ENCODE results near the gene MCEMP1.

Gene MCEMP1

GRCh38 chr19:7635670-7636069 is 41.2 kb upstream of the MCEMP1 start:
- Histone ChIP-seq H3K27me3 (no peaks in the 10 kb centered on the region), H3K4me3 (no peak overlapping the region), H3K4me1 (peaks cover 35 to 66% (median 51%) of the 10 kb centered on the region in 10 experiments), H3K9me3 (replicated peaks in 1 of 11) (no peaks in the 10 kb centered on the region), H3K27ac (peak overlapping the region in 2 of 11 experiments; percentile 17 to 79; a peak in 1 of 22 replicates), H4K20me1 (peaks cover 0 to 29% (median 11%) of the 10 kb centered on the region in 11 experiments; a peak in 11 of 22 replicates), H3K9ac (peak overlapping the region in 2 of 11 experiments; percentile 15 to 49; a peak in 1 of 22 replicates), H3K36me3 (peaks cover 11 to 40% (median 23%) of the 10 kb centered on the region in 11 experiments; a peak in 20 of 22 replicates), H3K4me2 (peak overlapping the region; percentile 81 to 96 (median 85))
- no peak for TF ChIP-seq Cebpa-rat (IDR thresholded peaks at IDR 0.05)

- H3K4me3 ChIP-seq: peak overlapping the region; percentile 71 to 97 (median 80)
- TF ChIP-seq Cebpa-rat (IDR thresholded peaks at IDR 0.05): no peak
- peak overlapping the region; percentile 83 to 94 (median 90); a peak in 17 of 22 replicates for H3K9ac ChIP-seq
Observed at GRCh38 chr19:7636317-7636690, 40.6 kb upstream of the MCEMP1 start.

GRCh38 chr19:7636691-7637373 is 40.1 kb upstream of the MCEMP1 start, which contains the start of gene STXBP2:
Gene STXBP2, plus strand, starts transcription at chr19:7637110. Its CDS starts 40 bp downstream, at chr19:7637150.
- peak within 1 kb of the TSS; percentile 75 to 91 (median 88) for H3K27ac ChIP-seq
- no peak for TF ChIP-seq Cebpa-rat (IDR thresholded peaks at IDR 0.05)
- peak within 1 kb of the TSS; percentile 71 to 97 (median 80) for H3K4me3 ChIP-seq
- H3K36me3 ChIP-seq: peaks cover 8 to 46% (median 24%) of the 10 kb centered on the region in 11 experiments; a peak in 20 of 22 replicates
- H4K20me1 ChIP-seq: peaks cover 0 to 36% (median 11%) of the 10 kb centered on the region in 11 experiments; a peak in 11 of 22 replicates
- peak within 1 kb of the TSS; percentile 83 to 94 (median 90) for H3K9ac ChIP-seq
- H3K4me2 ChIP-seq: peak within 1 kb of the TSS; percentile 81 to 98 (median 90)
- no peaks in the 10 kb centered on the region for H3K9me3 ChIP-seq (replicated peaks in 1 of 11)
- no peaks in the 10 kb centered on the region for H3K27me3 ChIP-seq
- H3K4me1 ChIP-seq: peaks cover 31 to 56% (median 44%) of the 10 kb centered on the region in 10 experiments

More at GRCh38 chr19:7636317-7636690, 40.6 kb upstream of the MCEMP1 start:
- no peaks in the 10 kb centered on the region for H3K9me3 ChIP-seq (replicated peaks in 1 of 11)
- H4K20me1 ChIP-seq: peaks cover 0 to 33% (median 11%) of the 10 kb centered on the region in 11 experiments; a peak in 11 of 22 replicates
- peaks cover 31 to 61% (median 46%) of the 10 kb centered on the region in 10 experiments for H3K4me1 ChIP-seq
- H3K36me3 ChIP-seq: peaks cover 11 to 46% (median 25%) of the 10 kb centered on the region in 11 experiments; a peak in 20 of 22 replicates
- peak overlapping the region; percentile 81 to 96 (median 85) for H3K4me2 ChIP-seq
- peak overlapping the region in 10 of 11 experiments; percentile 78 to 91 (median 88); a peak in 19 of 22 replicates for H3K27ac ChIP-seq
- H3K27me3 ChIP-seq: no peaks in the 10 kb centered on the region

- Histone ChIP-seq H3K27ac (peak overlapping the region; percentile 75 to 91 (median 88)), H3K9ac (peak overlapping the region; percentile 83 to 94 (median 90))
Observed at GRCh38 chr19:7637374-7638256, 39.3 kb upstream of the MCEMP1 start.

GRCh38 chr19:7638802-7639465 is 38.0 kb upstream of the MCEMP1 start:
- Histone ChIP-seq H3K9me3 (replicated peaks in 1 of 11) (peaks cover 0 to 7% (median 0%) of the 10 kb centered on the region in 11 experiments; a peak in 3 of 22 replicates), H3K36me3 (peaks cover 0 to 52% (median 25%) of the 10 kb centered on the region in 11 experiments; a peak in 15 of 22 replicates), H3K27ac (no peak overlapping the region), H3K9ac (peak overlapping the region in 2 of 11 experiments; percentile 11 to 94; a peak in 1 of 22 replicates), H3K27me3 (no peaks in the 10 kb centered on the region), H3K4me3 (peak overlapping the region in 1 of 10 experiments; percentile 83; a peak in 1 of 20 replicates), H4K20me1 (peaks cover 0 to 31% (median 6%) of the 10 kb centered on the region in 11 experiments; a peak in 12 of 22 replicates), H3K4me1 (peaks cover 31 to 51% (median 43%) of the 10 kb centered on the region in 10 experiments), H3K4me2 (peak overlapping the region in 7 of 11 experiments; percentile 84 to 98 (median 93); a peak in 8 of 22 replicates)
- no peak for TF ChIP-seq Cebpa-rat (IDR thresholded peaks at IDR 0.05)

More at GRCh38 chr19:7637374-7638256, 39.3 kb upstream of the MCEMP1 start:
- Histone ChIP-seq H3K27me3 (no peaks in the 10 kb centered on the region), H4K20me1 (peaks cover 0 to 31% (median 6%) of the 10 kb centered on the region in 11 experiments; a peak in 12 of 22 replicates), H3K4me2 (peak overlapping the region; percentile 81 to 98 (median 90)), H3K9me3 (replicated peaks in 1 of 11) (no peaks in the 10 kb centered on the region), H3K4me1 (peaks cover 31 to 54% (median 44%) of the 10 kb centered on the region in 10 experiments), H3K36me3 (peaks cover 0 to 46% (median 23%) of the 10 kb centered on the region in 11 experiments; a peak in 16 of 22 replicates), H3K4me3 (peak overlapping the region; percentile 71 to 97 (median 80))
- TF ChIP-seq Cebpa-rat (IDR thresholded peaks at IDR 0.05): no peak

GRCh38 chr19:7639863-7640348 is 37.0 kb upstream of the MCEMP1 start:
- no peak overlapping the region for H3K27ac ChIP-seq
- peaks cover 28 to 57% (median 43%) of the 10 kb centered on the region in 10 experiments for H3K4me1 ChIP-seq

GRCh38 chr19:7640803-7641202 is 36.1 kb upstream of the MCEMP1 start:
- H3K27me3 ChIP-seq: no peaks in the 10 kb centered on the region
- H3K36me3 ChIP-seq: peaks cover 10 to 71% (median 40%) of the 10 kb centered on the region in 11 experiments; a peak in 18 of 22 replicates
- H3K4me3 ChIP-seq: no peak overlapping the region
- H3K27ac ChIP-seq: no peak overlapping the region
- peaks cover 0 to 14% (median 0%) of the 10 kb centered on the region in 11 experiments; a peak in 3 of 22 replicates for H3K9me3 ChIP-seq (replicated peaks in 1 of 11)
- H3K4me1 ChIP-seq: peaks cover 23 to 57% (median 42%) of the 10 kb centered on the region in 10 experiments
- H3K4me2 ChIP-seq: no peak overlapping the region
- TF ChIP-seq Cebpa-rat (IDR thresholded peaks at IDR 0.05): no peak
- no peak overlapping the region for H3K9ac ChIP-seq
- peaks cover 0 to 31% (median 6%) of the 10 kb centered on the region in 11 experiments; a peak in 12 of 22 replicates for H4K20me1 ChIP-seq

More at GRCh38 chr19:7639863-7640348, 37.0 kb upstream of the MCEMP1 start:
- Histone ChIP-seq H3K9me3 (replicated peaks in 1 of 11) (peaks cover 0 to 14% (median 0%) of the 10 kb centered on the region in 11 experiments; a peak in 3 of 22 replicates), H3K27me3 (no peaks in the 10 kb centered on the region), H4K20me1 (peaks cover 0 to 31% (median 6%) of the 10 kb centered on the region in 11 experiments; a peak in 12 of 22 replicates), H3K4me2 (no peak overlapping the region), H3K36me3 (peaks cover 9 to 62% (median 33%) of the 10 kb centered on the region in 11 experiments; a peak in 18 of 22 replicates), H3K4me3 (no peak overlapping the region), H3K9ac (no peak overlapping the region)
- no peak for TF ChIP-seq Cebpa-rat (IDR thresholded peaks at IDR 0.05)

All from BLaER1 treated with 17β-estradiol and CSF1 and Interleukin-3, amounts not matched to agents 10 nM and 100 nM (cell line).